ENCODE data around the gene PTK6.
A peak's percentile ranks its signal among the peaks of the same experiment; 100 is the strongest.
"Not testable (repeated sequence)": the region's sequence is repeated elsewhere in the genome, so short reads cannot be mapped to it uniquely, and the experiment has no call there.

Gene PTK6

DNA sequence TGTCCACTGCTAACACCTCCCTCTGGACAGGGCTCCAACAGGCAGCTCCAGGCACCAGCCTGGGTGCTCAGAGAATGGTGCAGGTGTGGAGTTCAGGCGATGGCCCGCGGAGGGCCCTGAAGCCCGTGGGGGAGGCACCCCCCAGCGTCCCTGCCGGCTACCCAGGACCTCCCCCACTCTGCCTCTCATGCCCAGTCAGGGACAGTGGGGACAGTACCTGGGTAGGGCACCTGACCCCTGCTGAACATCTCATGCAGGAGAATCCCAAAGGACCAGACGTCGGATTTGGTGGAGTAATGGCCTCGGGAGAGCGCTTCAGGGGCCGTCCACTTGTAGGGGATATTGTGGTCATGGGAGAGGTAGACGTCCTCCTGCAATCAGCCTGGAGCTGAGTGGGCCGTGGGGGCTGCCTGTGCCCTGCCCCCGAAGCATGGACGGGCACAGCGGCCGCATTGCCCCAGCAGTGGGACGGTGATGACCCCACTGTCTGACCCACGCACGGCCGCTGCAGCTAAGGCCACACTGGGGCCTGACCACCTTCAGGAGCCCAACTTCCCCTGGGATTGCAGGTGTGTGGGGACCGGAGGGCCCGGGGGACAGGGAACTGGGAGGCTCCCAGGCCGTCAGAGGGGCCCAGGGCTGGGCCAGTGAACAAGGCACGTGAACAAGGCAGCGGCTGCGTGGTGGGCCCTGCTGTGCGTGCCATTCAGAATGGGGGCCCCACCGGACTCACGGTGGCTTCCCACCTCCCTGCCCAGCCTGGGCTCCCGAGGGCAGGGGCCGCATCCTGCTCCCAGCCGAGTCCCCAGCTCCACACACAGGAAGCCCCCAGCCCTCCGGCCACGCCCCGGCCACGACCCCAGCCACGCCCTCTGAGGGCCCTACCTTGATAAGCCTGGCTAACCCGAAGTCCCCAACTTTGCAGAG, 7.1 kb downstream of the PTK6 start:
- DNase-seq (ENCODE audit: low read depth in 3 of 3) = no peak

DNA sequence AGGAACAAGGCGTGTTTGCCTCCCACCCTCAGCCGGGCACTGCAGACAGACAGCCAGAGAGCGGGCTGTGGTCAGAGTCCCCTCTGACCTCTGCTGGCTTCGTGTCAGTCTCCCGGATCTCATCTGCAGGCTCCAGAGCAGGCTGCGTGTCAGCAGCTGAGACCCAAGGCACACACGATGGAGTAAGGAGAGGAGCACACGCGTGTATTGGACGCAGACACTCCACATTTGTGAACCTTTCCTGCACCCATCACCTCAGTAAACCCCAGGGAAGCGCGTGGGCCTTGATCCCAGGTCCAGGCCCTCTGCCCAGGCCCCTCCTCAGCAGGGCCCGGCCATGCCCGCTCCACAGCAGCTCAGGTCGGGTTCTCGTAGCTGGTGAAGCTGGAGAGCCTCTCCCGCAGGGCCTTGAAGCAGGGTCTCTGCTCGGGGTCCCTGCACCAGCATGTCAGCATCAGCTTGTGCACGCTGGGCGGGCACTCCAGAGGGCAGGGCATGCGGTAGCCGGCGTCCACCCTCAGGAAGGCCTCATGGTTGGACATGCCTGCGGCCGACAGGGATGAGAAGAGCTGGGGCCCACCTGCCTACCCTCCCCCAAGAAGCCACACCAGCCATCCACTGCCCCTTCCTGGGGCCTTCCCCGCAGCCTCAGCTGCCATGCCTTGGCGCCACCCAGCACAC, 7.9 kb downstream of the PTK6 start:
- DNase-seq (ENCODE audit: low read depth in 3 of 3) = no peak

DNA sequence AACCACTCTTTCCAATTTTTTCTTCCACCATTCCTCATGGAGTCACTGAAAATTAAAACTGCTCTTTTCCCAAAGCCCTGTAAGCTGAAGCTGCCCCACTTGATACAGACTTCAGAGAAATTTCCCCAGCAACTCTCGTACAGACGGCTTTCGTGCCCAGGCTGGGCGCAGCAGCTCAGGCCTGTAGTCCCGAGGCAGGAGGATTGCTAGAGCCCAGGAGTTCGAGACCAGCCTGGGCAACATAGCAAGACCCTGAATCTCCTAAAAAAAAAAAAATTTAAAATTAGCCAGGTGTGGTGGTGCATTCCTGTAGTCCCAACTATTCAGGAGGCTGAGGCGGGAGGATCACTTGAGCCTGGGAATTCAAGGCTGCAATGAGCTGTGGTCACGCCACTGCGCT, 10.0 kb downstream of the PTK6 start:
- DNase-seq (ENCODE audit: low read depth in 3 of 3) = no peak

DNA sequence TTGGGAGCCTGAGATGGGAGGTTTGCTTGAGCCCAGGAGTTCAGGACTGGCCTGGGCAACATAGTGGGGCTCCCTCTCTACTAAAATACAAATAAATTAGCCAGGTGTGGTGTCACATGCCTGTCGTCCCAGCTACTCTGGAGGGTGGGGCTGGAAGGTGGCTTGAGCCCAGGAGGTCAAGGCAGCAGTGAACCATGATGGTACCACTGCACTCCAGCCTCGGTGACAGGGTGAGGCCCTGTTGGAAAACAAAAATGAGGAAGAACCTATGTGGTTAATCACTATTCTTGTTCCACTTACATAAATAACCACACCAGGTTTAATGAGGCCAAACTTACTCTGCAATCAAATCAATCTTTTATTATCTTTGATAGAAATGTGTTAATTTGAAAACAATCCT, 11.2 kb downstream of the PTK6 start:
- no peak for DNase-seq (ENCODE audit: low read depth in 3 of 3)

DNA sequence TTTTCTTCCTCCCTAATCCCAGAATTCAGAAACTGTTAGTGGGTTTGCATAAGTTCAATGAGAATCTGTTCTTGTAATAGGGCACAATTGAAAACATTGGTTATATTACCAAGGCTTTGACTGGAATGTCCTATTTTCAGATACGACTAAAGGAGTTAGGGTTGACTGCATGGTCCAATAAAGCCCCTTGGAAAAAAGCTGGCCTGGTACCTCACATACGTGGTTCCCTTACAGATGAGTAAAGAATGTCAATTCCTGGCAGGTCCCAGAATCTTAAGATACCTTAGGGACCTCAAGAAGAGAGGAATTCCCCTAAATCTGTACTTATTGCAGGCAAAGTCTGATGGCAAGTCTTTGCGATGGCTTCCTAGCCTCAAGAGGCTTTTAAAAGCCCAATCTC, 12.0 kb downstream of the PTK6 start:
- no peak for DNase-seq (ENCODE audit: low read depth in 3 of 3)

DNA sequence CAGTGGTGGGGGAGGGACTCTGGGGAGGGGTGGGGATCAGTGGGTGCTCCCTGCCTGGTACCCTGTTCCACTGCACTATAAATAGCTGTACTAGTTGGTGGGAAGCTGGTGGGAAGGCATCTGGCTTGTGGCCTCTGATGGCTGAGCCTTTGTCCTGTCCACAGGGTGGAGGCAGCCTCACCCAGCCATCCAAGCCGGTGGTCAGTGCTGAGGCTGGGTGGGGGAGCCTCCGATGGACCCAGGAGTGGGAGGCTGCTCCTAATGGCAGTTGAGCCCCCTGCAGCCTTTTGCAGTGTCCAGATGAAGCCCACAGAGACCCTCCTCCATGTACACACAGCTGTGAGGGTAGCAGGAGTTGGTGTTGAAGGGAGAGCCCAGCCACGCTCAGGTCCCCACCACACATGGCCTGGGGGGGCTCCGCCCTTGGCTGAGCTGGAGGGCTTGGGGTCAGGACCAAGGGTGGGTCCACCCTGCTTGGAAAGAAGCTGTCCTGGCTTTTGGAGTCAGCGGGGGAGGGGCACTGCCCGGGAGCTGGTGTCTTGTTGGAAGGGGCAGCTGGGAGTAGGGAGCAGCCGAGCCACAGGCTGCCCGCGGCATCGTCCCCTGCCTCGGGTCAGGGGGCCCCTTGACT, 14.1 kb downstream of the PTK6 start:
- no peak for DNase-seq (ENCODE audit: low read depth in 3 of 3)

DNA sequence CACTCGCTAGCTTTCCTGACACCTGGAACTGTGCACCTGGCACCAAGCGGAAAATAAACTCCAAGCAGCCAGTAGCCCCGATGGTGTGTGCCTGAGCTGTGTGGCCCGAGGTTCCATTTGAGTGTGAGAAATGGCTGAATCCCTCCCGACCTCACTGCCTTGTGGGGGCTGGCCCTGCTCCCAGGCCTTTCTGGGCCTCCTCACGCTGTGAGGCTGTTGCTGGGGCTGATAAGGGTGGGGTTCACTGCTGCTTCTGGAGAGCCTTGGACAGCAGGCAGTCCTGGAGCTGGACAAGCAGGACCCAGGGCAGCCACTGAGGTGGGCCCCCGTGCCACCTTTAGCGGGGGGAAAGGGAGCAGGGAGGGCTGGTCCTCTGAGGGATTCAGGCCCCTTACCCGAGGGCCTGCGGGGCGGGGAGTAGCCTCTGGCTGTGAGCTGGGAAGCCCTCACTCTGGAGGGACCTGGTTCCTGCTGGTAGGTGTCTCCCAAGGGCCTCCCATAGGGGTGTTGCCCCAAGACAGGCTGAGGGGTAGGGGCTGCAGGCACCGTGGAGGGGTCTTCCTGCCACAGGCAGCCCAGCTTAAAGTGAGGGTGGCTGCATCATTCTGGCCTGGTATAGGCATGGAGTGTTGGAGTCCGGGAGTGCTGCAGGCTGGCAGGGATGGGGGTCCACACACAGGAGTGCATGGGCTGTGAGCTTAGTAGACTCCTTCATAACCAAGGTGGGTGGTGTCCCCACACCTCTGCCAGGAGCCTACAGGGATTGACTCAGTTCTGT, 14.9 kb downstream of the PTK6 start:
- DNase-seq (ENCODE audit: low read depth in 3 of 3) = no peak

DNA sequence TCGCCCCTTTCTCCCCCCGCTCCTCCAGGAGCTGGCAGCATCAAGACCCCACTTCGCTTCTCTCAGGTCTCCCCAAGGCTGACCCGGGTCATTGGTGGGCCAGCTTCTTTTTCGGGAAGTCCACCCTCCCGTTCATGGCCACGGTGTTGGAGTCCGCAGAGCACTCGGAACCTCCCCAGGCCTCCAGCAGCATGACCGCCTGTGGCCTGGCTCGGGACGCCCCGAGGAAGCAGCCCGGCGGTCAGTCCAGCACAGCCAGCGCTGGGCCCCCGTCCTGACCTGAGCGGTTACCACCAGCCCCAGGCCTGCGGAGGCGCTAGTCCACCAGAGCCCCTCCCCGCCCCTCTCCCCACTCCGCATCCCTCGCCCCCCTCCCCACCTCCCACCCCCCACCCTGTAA, 15.6 kb downstream of the PTK6 start:
- DNase-seq (ENCODE audit: low read depth in 3 of 3) = no peak

DNA sequence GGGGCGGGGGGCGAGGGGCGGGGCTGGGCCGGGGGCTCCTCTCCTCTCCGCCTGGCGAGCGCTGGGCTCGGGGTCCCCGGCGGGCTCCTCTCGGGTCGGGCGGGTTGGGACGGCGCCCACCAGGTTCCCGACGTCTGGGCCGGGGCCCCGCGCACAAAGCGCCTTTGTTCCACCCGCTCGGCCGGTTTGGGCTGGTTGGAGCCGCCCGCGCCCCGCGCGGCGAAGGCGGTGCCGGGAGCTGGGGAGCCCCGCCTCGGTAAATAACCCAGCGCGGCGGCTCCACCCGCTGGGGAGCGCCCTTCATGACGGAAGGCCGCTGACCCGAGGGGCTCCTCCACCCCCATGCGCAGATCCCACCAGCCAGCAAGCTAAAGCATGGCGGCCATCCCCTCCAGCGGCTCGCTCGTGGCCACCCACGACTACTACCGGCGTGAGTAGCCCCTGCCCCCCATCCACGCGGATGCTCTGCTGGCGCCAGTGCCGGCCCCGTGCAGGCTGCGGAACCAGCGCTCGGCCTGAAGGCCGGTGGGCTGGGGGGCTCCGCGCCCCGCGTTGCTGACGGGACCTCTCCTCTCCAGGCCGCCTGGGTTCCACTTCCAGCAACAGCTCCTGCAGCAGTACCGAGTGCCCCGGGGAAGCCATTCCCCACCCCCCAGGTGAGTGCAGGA, 16.1 kb downstream of the PTK6 start:
- peak; percentile 40 to 59 (median 46) for DNase-seq (ENCODE audit: low read depth in 3 of 3)

DNA sequence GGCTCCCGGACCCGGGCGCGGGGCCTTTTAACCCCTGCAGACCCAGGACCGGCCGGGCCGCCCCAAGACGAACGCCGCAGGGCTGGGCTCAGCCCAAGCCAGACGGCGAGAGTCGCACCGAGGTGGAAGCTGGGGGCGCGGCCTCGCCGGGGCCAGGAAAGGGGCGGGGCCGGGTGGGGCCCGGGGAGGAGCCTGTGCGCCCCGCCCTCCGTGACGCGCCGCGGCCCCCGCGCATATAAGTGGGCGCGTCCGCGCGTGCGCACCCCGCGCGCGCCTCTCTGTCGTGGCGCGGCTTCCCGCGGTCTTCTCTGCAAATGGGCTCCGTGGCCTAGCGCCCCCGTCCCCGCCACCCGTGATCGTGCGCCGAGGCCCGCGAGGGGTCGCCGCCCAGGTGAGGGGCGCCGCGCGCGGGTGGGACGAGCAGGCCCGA, 16.7 kb downstream of the PTK6 start, which contains the start of gene PPDPF:
Gene PPDPF, plus strand, starts transcription at position 262 of the 430 bp plus-strand sequence. CDS start 544 bp downstream, outside the sequence.
- DNase-seq (ENCODE audit: low read depth in 3 of 3) = peak; percentile 75 to 84 (median 76)

DNA sequence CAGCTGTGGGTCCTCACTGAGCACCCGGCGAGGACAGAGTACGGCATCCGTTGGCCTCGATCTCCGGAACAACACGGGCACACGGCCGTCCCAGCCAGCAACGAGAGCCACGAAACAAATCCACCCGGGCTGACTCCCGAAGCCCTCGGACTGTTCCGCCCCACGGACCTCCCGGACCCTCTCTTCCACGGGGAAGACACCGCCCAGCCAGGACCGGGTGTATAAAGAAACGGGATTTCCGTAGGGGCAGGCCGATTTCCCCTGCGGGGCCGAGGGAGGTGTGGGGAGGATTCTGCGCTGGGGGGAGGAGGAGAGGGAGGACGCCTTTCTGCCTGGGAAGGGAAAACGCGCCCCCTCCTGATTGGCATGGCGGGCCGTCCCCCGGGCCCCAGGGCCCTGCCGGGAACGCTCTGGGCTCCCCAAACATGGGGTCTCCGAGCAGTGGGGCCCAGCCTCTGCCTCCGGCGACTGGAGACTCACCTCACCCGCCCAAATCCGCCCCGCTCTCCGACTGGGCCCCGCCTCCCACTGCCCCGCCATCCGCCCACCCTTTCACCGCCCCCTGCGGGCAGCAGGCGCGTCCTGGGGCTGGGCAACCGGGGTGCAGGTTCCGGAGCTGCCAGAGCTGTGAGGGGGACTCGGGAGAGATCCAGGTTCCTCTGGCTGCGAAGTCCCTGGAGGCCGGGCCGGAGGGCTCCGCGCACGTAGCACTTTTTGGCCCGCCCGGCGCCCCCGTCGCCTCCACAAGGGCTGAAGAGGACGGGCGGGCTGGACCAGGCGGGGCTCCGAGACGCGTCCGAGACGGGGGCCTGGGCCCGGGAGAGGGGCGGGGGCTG, 17.3 kb downstream of the PTK6 start:
- peak in 2 of 3 experiments; percentile 38 to 42 for DNase-seq (ENCODE audit: low read depth in 3 of 3)

DNA sequence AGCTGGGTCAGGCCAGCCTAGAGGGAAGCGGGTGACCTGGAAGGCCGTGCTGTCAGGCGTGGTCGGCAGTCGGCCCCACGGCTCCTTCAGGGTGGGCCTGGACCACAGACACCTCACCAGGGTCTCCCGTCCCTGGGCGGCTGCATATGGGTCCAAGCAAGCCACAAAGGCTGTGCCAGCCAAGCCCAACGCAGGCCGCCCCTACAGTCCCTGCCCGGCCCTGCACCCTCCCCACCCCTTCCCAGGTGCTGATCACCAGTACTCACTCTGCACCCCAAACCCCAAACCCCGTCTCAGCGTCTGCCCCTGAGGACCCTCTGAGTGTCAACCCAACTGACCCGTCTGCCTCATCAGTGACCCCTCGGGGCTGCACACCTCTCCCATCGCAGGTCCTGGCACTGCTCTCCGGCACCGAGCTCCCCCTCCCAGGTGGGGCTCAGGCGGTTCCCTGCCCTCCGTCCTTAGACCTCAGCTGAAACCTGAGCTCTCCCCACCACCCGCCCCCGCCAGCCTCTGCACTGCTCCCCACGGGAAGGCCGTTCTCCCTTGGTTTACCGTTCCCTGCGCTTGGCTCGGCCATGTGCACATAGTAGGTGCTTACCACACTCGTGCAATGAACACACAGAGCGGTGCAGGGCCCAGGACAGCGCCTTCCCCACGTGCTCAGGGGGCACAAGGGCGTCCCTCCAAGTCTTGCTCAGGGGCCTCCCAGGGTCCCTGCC, 18.1 kb downstream of the PTK6 start:
- DNase-seq (ENCODE audit: low read depth in 3 of 3) = no peak

DNA sequence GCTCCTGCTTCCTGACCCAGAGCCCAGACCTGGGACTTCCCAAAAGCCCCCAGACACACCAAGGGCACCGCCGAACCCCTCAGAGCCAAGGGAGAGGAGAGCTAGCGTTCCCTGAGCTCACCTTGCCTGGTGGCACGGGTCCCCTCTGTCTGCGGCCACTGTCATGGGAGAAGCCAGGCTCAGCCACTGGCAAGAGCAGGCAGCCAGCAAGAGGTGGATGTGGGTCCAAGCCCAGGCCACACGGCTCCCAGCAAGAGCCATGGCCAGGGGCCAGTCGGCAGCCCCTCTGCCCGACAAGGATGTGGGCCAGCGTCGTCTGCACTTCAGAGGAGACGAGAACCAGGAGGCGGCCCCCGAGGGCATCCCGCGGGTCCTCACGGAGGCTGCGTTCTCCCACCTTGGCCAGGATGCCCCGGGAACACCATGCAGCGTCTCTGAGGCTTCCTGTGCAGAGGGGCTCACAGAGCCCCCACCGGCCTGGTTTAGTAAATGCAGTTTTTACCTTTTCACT, 18.8 kb downstream of the PTK6 start:
- no peak for DNase-seq (ENCODE audit: low read depth in 3 of 3)

DNA sequence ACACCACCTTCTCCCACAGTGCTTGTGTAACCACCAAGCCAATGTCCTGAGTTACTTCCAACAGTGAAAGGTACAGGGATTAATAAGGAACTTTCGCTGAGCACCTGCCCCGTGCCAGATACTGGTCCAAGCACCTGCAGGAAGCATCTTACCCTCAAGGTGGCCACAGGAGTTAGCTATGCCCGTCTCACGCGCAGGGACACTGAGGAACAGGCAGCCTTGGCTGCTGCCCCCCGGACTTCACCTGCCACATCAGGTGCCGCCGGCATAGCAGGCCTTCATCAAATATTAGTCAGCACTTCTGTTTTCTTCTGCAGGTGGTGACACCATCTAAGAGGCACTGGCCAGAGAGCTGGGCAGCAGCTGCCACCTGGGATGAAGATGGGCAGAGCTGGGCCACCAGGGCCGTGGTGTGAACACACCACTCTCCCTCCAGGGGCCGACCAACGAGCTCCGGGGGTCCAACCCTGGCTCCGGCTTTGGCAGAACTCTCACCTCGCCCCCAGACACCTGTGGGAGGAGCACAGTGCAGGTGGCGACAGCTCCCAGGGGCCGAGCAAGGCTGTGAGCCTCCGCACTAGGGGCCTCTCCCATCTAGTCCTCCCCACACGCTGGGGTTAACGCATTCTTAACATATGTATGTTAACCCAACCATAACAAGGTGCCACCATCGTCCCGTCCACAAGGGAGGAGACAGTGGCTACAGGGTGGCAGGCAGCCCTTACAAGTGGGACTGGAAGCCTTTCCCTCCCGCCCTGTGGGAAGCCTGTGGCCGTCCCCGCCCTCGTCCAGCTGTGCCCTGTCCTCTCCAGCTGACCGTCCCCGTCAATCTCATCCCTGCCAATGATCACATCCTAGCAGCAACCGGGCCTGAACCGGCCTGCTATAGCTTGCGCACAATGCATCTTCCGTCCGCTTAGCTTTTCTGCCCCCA, 19.5 kb downstream of the PTK6 start:
- DNase-seq (ENCODE audit: low read depth in 3 of 3) = no peak

DNA sequence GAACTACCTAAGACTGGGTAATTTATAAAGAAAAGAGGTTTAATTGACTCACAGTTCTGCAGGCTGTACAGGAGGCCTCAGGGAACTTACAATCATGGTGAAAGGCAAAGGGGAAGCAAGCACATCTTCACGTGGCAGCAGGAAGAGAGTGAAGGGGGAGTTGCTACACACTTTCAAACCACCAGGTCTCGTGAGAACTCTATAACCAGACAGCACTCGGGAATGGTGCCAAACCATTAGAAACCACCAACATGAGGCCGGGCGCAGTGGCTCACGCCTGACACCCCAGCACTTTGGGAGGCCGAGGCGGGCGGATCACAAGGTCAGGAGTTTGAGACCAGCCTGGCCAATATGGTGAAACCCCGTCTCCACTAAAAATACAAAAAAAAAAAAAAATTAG, 22.7 kb downstream of the PTK6 start:
- DNase-seq (ENCODE audit: low read depth in 3 of 3) = not testable (repeated sequence)

DNA sequence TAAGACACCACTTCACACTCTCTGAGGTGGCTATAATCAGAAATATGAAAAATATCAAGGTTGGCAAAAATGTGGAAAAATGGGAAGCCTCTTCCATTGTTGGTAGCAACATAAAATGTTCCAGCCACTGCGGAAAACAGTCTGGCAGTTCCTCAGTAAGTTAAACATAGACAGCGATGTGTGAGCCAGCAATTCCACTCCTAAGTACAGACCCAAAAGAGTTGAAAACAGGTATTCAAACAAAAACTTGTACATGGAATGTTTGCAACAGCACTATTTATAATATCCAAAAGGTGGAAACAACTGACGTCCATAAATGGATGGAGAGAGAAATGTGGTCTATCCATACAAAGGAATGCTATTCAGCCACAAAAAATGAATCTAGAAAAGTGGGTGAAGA, 24.0 kb downstream of the PTK6 start:
- DNase-seq (ENCODE audit: low read depth in 3 of 3) = no peak

DNA sequence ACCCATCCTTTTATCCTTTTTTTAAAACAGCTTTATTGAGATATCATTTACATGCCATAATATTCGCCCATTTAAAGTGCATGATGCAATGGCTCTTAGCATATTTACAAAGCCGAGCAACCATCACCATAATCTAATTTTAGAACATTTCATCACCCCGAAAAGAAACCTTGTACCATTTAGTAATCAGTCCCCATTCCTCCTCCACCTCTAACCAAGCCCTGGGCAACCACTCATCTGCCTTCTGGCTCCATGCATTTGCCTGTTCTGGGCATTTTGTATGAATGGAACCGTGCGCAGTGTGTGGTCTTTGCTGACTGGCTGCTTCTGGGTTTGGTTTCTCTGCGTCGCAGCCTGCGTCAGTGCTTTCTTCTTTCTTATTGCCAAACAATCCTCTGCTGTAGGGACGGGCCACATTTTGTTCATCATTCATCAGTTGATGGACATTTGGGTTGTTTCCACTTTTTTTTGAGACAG, 28.1 kb downstream of the PTK6 start:
- DNase-seq (ENCODE audit: low read depth in 3 of 3) = no peak
